NCI-H146 (cell line): ENCODE measurements around the gene HSPA1L.
"Not testable (repeated sequence)": the region's sequence is repeated elsewhere in the genome, so short reads cannot be mapped to it uniquely, and the experiment has no call there.

Source experiments
- DNase-seq: peaks from one replicate; lab custom pipeline; 2025; lab: John Stamatoyannopoulos, UW

HSPA1L gene

GRCh38 chr6:31836474-31837368, 21.6 kb upstream of the HSPA1L start:
- DNase-seq: no peak

DNA sequence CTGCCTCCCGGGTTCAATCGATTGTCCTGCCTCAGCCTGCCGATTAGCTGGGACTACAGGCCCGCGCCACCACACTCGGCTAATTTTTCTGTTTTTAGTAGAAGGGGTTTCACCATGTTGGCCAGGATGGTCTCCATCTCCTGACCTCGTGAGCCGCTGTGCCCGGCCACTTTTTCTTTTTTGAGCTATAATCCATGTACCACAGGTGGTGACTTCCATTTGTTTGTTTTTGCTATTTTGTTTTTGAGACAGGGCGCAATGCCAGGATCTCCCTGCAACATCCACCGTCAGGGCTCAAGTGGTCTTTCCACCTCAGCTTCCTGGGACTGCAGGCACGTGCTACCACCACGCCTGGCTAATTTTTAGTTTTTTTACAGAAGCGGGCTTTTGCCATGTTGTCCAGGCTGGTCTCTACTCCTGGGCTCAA, 21.0 kb upstream of the HSPA1L start:
- DNase-seq: peak; percentile 42

DNA sequence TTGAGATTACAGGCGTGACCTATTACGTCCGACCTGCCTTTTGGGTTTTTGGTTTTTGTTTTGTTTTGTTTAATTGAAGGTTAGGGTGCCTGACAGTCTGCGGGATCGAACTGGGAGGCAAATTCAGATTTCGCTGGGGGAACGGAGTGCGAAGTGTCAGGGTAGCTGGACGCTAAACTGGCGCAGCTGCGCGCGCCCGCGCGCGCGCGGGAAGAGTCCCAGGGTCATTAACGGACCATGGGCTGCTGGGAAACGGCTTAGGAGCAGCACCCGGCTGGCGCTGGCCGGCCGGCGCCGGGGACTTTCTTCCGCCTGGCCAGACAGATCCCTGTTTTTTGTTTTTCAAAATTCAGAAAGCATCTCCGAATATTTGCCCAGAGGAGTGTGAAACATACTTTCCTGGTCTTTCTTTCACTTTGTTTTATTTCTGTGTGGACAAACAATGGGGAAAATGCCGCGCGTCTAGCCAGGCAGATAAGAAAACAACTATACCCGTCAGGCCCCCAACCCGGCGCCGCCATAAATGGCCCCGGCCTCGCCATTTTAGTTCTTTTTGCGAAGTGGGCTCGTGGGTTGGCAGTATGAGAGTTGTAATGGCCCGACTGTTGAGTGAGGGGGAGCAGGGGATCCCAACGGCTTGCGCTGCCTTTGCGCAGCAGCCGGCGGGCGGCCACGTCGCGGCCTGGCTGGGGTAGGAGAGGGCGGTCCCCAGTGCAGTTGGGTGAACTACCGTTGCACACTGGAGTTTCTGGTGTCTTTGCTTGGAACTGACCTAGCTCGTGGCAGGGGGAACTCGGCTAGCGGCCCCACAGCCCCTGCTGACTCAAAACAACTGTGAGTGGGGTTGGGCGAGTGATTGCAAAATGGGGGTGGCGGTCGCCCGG, 19.5 kb upstream of the HSPA1L start:
- DNase-seq: peak; percentile 93

GRCh38 chr6:31831350-31832215, 16.5 kb upstream of the HSPA1L start:
- DNase-seq: no peak

- no peak for DNase-seq
Measured at GRCh38 chr6:31830886-31831335, 15.8 kb upstream of the HSPA1L start.

DNA sequence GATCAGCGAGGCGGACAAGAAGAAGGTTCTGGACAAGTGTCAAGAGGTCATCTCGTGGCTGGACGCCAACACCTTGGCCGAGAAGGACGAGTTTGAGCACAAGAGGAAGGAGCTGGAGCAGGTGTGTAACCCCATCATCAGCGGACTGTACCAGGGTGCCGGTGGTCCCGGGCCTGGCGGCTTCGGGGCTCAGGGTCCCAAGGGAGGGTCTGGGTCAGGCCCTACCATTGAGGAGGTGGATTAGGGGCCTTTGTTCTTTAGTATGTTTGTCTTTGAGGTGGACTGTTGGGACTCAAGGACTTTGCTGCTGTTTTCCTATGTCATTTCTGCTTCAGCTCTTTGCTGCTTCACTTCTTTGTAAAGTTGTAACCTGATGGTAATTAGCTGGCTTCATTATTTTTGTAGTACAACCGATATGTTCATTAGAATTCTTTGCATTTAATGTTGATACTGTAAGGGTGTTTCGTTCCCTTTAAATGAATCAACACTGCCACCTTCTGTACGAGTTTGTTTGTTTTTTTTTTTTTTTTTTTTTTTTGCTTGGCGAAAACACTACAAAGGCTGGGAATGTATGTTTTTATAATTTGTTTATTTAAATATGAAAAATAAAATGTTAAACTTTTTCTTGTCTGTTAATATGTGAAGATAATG, 14.7 kb upstream of the HSPA1L start:
- DNase-seq: peak; percentile 31

DNA sequence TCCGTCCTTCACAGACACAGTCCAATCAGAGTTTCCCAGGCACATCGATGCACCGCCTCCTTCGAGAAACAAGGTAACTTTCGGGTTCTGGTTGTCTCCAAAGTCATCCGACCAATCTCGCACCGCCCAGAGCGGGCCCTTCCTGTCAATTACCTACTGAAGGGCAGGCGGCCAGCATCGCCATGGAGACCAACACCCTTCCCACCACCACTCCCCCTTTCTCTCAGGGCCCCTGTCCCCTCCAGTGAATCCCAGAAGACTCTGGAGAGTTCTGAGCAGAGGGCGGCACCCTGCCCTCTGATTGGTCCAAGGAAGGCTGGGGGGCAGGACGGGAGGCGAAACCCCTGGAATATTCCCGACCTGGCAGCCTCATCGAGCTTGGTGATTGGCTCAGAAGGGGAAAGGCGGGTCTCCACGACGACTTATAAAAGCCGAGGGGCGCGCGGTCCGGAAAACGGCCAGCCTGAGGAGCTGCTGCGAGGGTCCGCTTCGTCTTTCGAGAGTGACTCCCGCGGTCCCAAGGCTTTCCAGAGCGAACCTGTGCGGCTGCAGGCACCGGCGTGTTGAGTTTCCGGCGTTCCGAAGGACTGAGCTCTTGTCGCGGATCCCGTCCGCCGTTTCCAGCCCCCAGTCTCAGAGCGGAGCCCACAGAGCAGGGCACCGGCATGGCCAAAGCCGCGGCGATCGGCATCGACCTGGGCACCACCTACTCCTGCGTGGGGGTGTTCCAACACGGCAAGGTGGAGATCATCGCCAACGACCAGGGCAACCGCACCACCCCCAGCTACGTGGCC, 12.4 kb upstream of the HSPA1L start, which contains the start of gene HSPA1B:
HSPA1B (plus strand) TSS at position 453 of the 794 bp plus-strand sequence; CDS start at position 666, 213 bp downstream.
- peak; percentile 100 for DNase-seq

DNA sequence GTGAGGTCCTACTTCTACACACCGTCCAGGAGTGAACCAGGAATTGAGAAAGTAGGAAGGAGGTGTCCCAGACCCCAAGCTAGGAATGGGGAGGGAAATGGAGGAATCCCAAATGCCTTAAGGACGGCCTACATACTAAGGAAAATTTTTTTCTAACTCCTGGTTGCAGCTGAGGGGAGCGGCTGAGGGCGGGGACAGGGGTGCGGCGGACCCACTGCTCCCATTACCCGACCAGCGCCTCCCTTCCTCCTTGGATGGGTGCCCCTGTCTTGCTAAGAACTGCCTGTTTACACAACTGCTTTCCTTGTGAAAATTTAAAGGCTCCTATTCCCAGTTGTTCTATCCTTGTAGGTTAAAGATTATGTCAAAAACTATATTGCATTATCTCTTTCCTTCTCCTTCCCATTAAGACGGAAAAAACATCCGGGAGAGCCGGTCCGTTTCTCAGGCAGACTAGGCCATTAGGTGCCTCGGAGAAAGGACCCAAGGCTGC, 11.8 kb upstream of the HSPA1L start:
- DNase-seq: peak; percentile 82

DNA sequence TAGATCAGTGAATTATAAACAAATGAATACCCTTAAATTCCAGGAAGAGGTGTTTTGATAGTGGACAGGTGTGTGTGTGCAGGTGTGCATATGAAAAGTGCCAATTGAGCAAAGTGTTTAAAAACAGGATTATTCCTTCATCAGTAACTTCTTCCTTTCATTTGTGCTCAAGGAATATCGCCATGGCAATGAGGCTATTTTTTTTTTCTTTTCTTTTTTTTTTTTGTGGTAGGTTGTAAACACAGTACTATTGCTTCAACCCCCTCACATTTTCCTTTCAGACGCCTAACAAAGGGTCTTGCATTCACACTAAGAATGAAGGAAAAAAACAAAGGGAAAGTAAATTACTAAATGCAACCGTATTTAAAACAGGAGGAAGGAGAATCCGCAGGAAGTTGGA, 10.5 kb upstream of the HSPA1L start:
- DNase-seq: no peak

GRCh38 chr6:31823592-31824196, 8.6 kb upstream of the HSPA1L start:
- not testable (repeated sequence) for DNase-seq

- peak; percentile 60 for DNase-seq
Measured at GRCh38 chr6:31822036-31822821, 7.1 kb upstream of the HSPA1L start.

DNA sequence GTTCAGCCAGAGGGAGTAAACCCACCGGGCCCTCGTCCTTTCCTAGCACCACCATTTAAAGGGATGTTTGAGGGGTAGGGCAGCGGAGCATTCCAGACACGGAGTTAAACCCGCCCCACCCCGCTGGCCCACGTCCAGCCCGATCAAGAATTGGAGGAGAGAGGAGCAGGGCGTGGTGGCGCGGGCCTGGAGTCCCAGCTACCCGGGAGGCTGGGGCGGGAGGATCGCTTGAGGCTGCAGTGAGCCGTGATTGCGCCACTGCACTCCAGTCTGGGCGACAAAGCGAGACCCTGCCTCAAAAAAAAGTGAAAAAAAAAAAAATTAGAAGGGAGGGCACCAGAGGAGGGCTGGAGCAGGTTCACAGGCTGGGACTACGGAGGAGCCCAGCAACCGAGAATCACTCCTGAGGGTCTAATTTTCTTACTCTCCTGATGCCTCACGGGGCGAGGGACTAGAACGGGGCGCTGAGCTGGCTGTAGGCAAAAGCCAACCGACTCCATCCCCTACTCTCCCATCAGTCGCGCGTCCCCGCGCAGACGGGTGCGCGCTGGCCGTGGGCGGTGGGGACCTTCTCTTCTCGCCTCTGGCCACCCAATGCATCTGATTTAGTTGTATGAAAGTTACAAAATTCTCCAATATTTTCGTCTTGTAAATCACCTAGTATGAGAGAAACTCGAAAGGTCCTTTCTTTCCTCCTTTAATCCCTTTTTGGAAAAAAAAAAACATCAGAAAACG, 6.4 kb upstream of the HSPA1L start:
- DNase-seq: peak; percentile 61

- not testable (repeated sequence) for DNase-seq
Measured at GRCh38 chr6:31820399-31820798, 5.3 kb upstream of the HSPA1L start.

DNA sequence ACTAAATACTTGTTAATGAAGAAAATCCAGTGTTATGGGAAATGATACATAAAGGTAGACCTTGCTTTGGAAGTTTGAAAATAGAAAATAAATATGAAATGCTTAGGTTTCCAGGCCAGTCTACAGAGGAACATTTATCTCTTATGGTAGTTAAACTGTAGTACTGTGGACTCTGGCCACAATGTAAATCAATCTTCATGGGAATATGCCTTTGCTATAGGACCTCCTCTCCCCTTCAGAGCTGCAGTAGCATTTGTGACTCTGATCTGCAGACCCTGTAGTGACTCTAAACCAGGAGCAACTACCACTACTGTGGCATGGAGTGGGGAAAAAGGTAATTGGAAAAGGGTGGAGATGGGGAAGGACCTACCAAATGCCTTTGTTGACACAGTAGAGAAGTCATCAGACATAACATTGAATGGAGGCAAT, 4.8 kb upstream of the HSPA1L start:
- DNase-seq: no peak

DNA sequence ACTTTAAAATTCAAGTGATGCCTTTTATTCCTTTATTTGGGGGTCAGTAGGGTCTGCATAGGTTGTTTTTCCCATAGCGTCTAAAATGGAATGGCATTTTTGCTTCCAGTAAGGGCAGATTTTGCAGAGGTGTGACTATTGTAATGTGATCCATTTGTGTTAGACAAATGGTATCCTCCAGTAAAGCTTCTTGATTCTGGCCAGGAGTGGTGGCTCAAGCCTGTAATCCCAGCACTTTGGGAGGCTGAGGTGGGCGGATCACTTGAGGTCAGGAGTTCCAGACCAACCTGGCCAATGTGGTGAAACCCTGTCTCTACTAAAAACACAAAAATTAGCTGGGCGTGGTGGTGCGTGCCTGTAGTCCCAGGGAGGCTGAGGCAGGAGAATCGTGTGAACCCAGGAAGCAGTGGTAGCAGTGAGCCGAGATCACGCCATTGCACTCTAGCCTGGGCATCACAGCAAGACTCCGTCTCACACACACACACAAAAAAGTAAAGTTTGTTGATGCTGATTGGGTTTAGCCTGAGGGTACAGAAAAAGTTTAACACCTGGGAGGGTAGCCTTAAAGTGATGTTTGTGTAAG, 2.9 kb upstream of the HSPA1L start:
- DNase-seq: not testable (repeated sequence)

- DNase-seq: not testable (repeated sequence)
Measured at GRCh38 chr6:31817133-31817928, 2.2 kb upstream of the HSPA1L start.

- DNase-seq: peak; percentile 97
Measured at GRCh38 chr6:31814677-31815024, 432 bp downstream of the HSPA1L start.
